H9 (cell line): Measurements from ENCODE around the gene CCL20. TPM values are rescaled to one million over a fixed set of nuclear protein-coding genes. Genes with fewer than 3 reads are reported as not detected.

Experiments used
- DNase-seq: peaks from one replicate; pipeline ENCODE4 v3.0.0-alpha.2; 2017
- H2AFZ ChIP-seq: one replicate; pipeline ENCODE4 v1.6.1; 2013; ENCODE audit warnings: mild to moderate bottlenecking, low read length, control low read depth, moderate library complexity
- H2AK5ac ChIP-seq: 2 replicates; pipeline ENCODE4 v1.6.1; 2013; ENCODE audit warnings: low read length, control low read depth, mixed read lengths; ENCODE audit not compliant: insufficient read length
- H2BK120ac ChIP-seq: one replicate; pipeline ENCODE4 v1.6.1; 2013; ENCODE audit warnings: low read depth, mild to moderate bottlenecking, low read length, control low read depth, inconsistent platforms; ENCODE audit not compliant: poor library complexity, severe bottlenecking
- H2BK12ac ChIP-seq: 2 replicates; pipeline ENCODE4 v1.6.1; 2013; ENCODE audit warnings: low read length, control low read depth, mixed read lengths, low read depth; ENCODE audit not compliant: insufficient read length
- H2BK15ac ChIP-seq: 2 replicates; pipeline ENCODE4 v1.6.1; 2013; ENCODE audit warnings: low read depth, low read length, control low read depth
- H2BK20ac ChIP-seq: one replicate; pipeline ENCODE4 v1.6.1; 2013; ENCODE audit warnings: low read depth, mild to moderate bottlenecking, low read length, control low read depth, inconsistent platforms; ENCODE audit not compliant: poor library complexity, severe bottlenecking
- H2BK5ac ChIP-seq: 2 replicates; pipeline ENCODE4 v1.6.1; 2013; ENCODE audit warnings: low read length, control low read depth, mixed read lengths; ENCODE audit not compliant: insufficient read length
- H3K14ac ChIP-seq: 2 replicates; pipeline ENCODE4 v1.6.1; 2013; ENCODE audit warnings: low read length, control low read depth; ENCODE audit not compliant: insufficient read depth
- H3K18ac ChIP-seq: 2 replicates; pipeline ENCODE4 v1.6.1; 2013; ENCODE audit warnings: low read depth, mild to moderate bottlenecking, mixed read lengths, low read length, control low read depth; ENCODE audit not compliant: insufficient read length
- H3K23ac ChIP-seq: 2 replicates; pipeline ENCODE4 v1.6.1; 2013; ENCODE audit warnings: low read length, control low read depth, mixed read lengths, low read depth; ENCODE audit not compliant: insufficient read length
- H3K23me2 ChIP-seq: 2 replicates; pipeline ENCODE4 v1.6.1; 2013; ENCODE audit warnings: low read depth, mild to moderate bottlenecking, mixed read lengths, low read length, control low read depth; ENCODE audit not compliant: insufficient read length, poor library complexity, severe bottlenecking
- H3K27ac ChIP-seq: 2 replicates; pipeline ENCODE4 v1.5.1; 2013; ENCODE audit warnings: low read length, control low read depth, mixed read lengths, low read depth; ENCODE audit not compliant: insufficient read length
- H3K27me3 ChIP-seq: 2 replicates; pipeline ENCODE4 v1.6.1; 2013; ENCODE audit warnings: low read length, control low read depth, inconsistent platforms; ENCODE audit not compliant: insufficient read depth
- H3K4ac ChIP-seq: 2 replicates; pipeline ENCODE4 v1.6.1; 2013; ENCODE audit warnings: low read depth, mild to moderate bottlenecking, control low read depth, inconsistent platforms, low read length, moderate library complexity
- H3K4me1 ChIP-seq: 2 replicates; pipeline ENCODE4 v1.6.1; 2013; ENCODE audit warnings: low read length, control low read depth, inconsistent platforms; ENCODE audit not compliant: insufficient read depth
- H3K4me2 ChIP-seq: 2 replicates; pipeline ENCODE4 v1.6.1; 2013; ENCODE audit warnings: low read length, control low read depth, mixed read lengths; ENCODE audit not compliant: insufficient read length, insufficient read depth
- H3K56ac ChIP-seq: 2 replicates; pipeline ENCODE4 v1.6.1; 2013; ENCODE audit warnings: low read depth, mild to moderate bottlenecking, mixed read lengths, low read length, control low read depth; ENCODE audit not compliant: insufficient read length
- H3K79me1 ChIP-seq: 2 replicates; pipeline ENCODE4 v1.6.1; 2013; ENCODE audit warnings: low read depth, mild to moderate bottlenecking, moderate library complexity, low read length, control low read depth, inconsistent platforms; ENCODE audit not compliant: insufficient read depth, poor library complexity, severe bottlenecking
- H3K79me2 ChIP-seq: 2 replicates; pipeline ENCODE4 v1.6.1; 2013; ENCODE audit warnings: low read length, control low read depth, inconsistent platforms; ENCODE audit not compliant: insufficient read depth
- H3K9ac ChIP-seq: 2 replicates; pipeline ENCODE4 v1.6.1; 2013; ENCODE audit warnings: low read length, control low read depth, mixed read lengths; ENCODE audit not compliant: insufficient read length; ENCODE audit errors: extremely low read depth
- H3K9me3 ChIP-seq: one replicate; pipeline ENCODE4 v1.6.1; 2013; ENCODE audit warnings: low read depth, low read length, inconsistent platforms; ENCODE audit not compliant: control insufficient read depth
- H3T11ph ChIP-seq: one replicate; pipeline ENCODE4 v1.6.1; 2013; ENCODE audit warnings: mild to moderate bottlenecking, low read length, control low read depth, inconsistent platforms
- H4K20me1 ChIP-seq: one replicate; pipeline ENCODE4 v1.6.1; 2013; ENCODE audit not compliant: control insufficient read depth, insufficient read length, insufficient read depth
- H4K5ac ChIP-seq: 2 replicates; pipeline ENCODE4 v1.6.1; 2013; ENCODE audit warnings: low read depth, mild to moderate bottlenecking, mixed read lengths, low read length, control low read depth; ENCODE audit not compliant: insufficient read length
- H4K8ac ChIP-seq: replicated peaks from 2 replicates; pipeline ENCODE4 v1.6.1; 2013; ENCODE audit warnings: low read length, control low read depth, mixed read lengths, low read depth; ENCODE audit not compliant: insufficient read length
- H4K91ac ChIP-seq: 2 replicates; pipeline ENCODE4 v1.6.1; 2013; ENCODE audit warnings: low read depth, mild to moderate bottlenecking, moderate library complexity, mixed read lengths, low read length, control low read depth; ENCODE audit not compliant: insufficient read length
- H3K27ac Mint-ChIP-seq, 3 experiments: 2 replicates in 2 of 3; 3 replicates in 1 of 3; pipeline ENCODE4 v1.8.0; 2020 to 2021; ENCODE audit warnings: mixed read lengths in 3 of 3, mild to moderate bottlenecking in 1 of 3, moderate library complexity in 1 of 3
- H3K27me3 Mint-ChIP-seq: 2 replicates; pipeline ENCODE4 v1.8.0; 2021; ENCODE audit warnings: low read depth, mild to moderate bottlenecking, moderate library complexity, mixed read lengths
- H3K36me3 Mint-ChIP-seq, 3 experiments: 2 replicates in 2 of 3; 3 replicates in 1 of 3; pipeline ENCODE4 v1.8.0; 2020 to 2021; ENCODE audit warnings: low read depth in 3 of 3, mixed read lengths in 3 of 3; ENCODE audit not compliant: insufficient read depth in 1 of 3
- H3K4me1 Mint-ChIP-seq, 2 experiments: 2 replicates each; pipeline ENCODE4 v1.8.0; 2020; ENCODE audit warnings: mixed read lengths in 2 of 2
- H3K4me3 Mint-ChIP-seq, 2 experiments: 2 replicates in 1 of 2; 3 replicates in 1 of 2; pipeline ENCODE4 v1.8.0; 2020 to 2021; ENCODE audit warnings: mild to moderate bottlenecking in 2 of 2, mixed read lengths in 2 of 2, moderate library complexity in 1 of 2
- H3K9me3 Mint-ChIP-seq, 2 experiments: 2 replicates in 1 of 2; 3 replicates in 1 of 2; pipeline ENCODE4 v1.8.0; 2020; ENCODE audit warnings: mild to moderate bottlenecking in 2 of 2, mixed read lengths in 2 of 2, moderate library complexity in 1 of 2
- CTCF ChIP-seq: fragments of 200-600 bp; sonication (generic); conservative IDR thresholded peaks from 3 replicates; pipeline ENCODE4 v1.8.0; 2021; ENCODE audit warnings: antibody characterized with exemption, mild to moderate bottlenecking
- WGBS: extraction: QIAGEN DNeasy Blood & Tissue Kit; methylation state at CpG from one replicate; pipeline ENCODE4 v1.1.7; 2013; ENCODE audit warnings: missing lambda C conversion rate, low lambda C conversion rate, mixed read lengths; ENCODE audit not compliant: insufficient read length; ENCODE audit errors: extremely low coverage; 5-methylcytosine and 5-hydroxymethylcytosine counted together
- total RNA-seq: library from RNA; stranded (reverse); gene quantifications from 2 replicates; pipeline ENCODE4 v1.2.1, GENCODE V29; 2021

The CCL20 gene
- total RNA-seq, 1 experiment from 2014 or later, result not detected

GRCh38 chr2:227812001-227812400 is 1.6 kb upstream of the CCL20 start:
- Histone ChIP-seq H3K27me3 (no peaks in the 10 kb centered on the region), H3K79me1 (no peaks in the 10 kb centered on the region), H3K9ac (no peak overlapping the region), H3K4ac (no peak overlapping the region), H2AFZ (no peak overlapping the region), H2BK5ac (no peak overlapping the region), H3K27ac (no peak overlapping the region), H3K23ac (no peak overlapping the region), H3K18ac (no peak overlapping the region), H3K9me3 (no peaks in the 10 kb centered on the region), H4K91ac (no peak overlapping the region), H3K4me1 (no peaks in the 10 kb centered on the region), H3K56ac (no peak overlapping the region), H3K4me2 (no peak overlapping the region), H3K14ac (no peak overlapping the region), H3K23me2 (no peaks in the 10 kb centered on the region), H3K79me2 (no peaks in the 10 kb centered on the region), H4K8ac (no peak overlapping the region), H3T11ph (no peak overlapping the region), H4K5ac (no peak overlapping the region), H2BK12ac (no peak overlapping the region), H2AK5ac (no peak overlapping the region), H2BK20ac (no peak overlapping the region), H4K20me1 (no peaks in the 10 kb centered on the region), H2BK15ac (no peak overlapping the region), H2BK120ac (no peak overlapping the region)
- H3K4me3 Mint-ChIP-seq, result no peak overlapping the region
- no peaks in the 10 kb centered on the region; the same call in 1 of the 2 replicates for H3K27me3 Mint-ChIP-seq
- DNase-seq, result no peak
- H3K4me1 Mint-ChIP-seq, result peaks cover 15 to 19% of the 10 kb centered on the region in 2 experiments
- no CpG with 5 or more reads among the region's 4 CpGs for WGBS
- no peaks in the 10 kb centered on the region for H3K36me3 Mint-ChIP-seq
- TF ChIP-seq CTCF, result no peak
- H3K9me3 Mint-ChIP-seq, result no peaks in the 10 kb centered on the region
- H3K27ac Mint-ChIP-seq, result no peak overlapping the region
